ENCODE measurements around the gene PGBD5. TPM values are rescaled to one million over a fixed set of nuclear protein-coding genes. Genes with fewer than 3 reads are reported as not detected.
A peak's percentile ranks its signal among the peaks of the same experiment; 100 is the strongest.

The PGBD5 gene
- total RNA-seq, 3 donors from 2014 or later (not counting 1 experiment from before 2014, with no cell fraction given) = 0.02 to 0.90 TPM; not detected in 1

DNA sequence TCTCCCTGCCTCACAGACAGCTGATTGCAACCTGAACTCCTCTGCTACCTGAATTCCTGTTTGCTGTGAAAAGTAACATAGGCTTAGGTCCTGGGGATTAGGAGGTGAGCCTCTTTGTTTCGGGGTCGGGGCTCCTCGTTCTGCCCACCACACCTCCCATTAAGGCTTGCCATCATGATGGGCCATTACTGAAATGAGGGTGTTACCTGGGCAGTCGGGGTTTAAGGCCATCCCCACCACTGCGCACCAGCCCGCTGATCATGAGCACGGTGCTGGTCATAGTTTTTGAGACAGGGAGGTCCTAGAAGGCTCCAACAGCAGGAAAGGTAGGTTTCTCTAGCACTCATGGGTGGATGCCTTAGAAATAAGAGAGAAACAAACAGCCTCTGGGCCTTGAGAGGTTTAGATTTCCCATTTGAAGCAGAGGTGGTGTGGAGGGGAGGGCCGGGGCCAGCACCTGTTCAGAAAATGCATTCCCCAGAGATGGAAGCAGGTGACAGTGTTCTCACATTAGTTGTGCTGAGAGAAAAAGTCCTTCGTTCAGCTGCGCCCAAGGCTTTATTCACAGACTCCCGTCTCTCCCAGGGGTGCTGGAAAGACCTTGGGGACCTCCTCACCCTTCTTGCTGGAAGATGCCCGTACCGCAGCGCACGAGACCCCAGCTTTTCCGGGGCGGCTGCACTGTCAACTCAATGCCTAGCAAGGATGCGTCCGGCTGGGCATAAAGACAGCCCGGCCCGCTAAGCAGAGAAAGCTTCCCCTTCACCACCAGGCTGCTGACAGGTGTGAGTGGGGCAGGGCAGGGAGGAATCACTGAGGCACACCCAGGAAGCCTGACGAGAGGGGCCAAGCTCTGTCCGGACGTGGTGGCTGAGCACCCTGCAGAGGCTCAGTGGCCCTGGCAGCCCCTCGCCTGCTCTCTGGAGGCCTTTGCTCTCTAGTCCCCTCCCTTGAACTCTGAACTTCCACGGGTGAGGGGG, 125.5 kb downstream of the PGBD5 start:
- Histone ChIP-seq H3K27ac (ENCODE audit: low read length) (no peak overlapping the region), H3K9me3 (ENCODE audit: control insufficient read depth, insufficient read depth, low read length) (no peaks in the 10 kb centered on the region), H3K27me3 (ENCODE audit: control insufficient read depth, insufficient read depth, low read length) (no peaks in the 10 kb centered on the region), H3K4me3 (ENCODE audit: low read length) (no peak overlapping the region), H3K36me3 (ENCODE audit: control insufficient read depth, insufficient read depth, low read length) (no peaks in the 10 kb centered on the region), H3K4me1 (ENCODE audit: control insufficient read depth, insufficient read depth, low read length) (no peaks in the 10 kb centered on the region)
- no peak overlapping the region for H3K27ac Mint-ChIP-seq
- H3K36me3 Mint-ChIP-seq = no peaks in the 10 kb centered on the region
- peaks cover 0 to 4% of the 10 kb centered on the region in 2 donors for H3K27me3 Mint-ChIP-seq (ENCODE audit: low read depth in 2 of 2)
- no peak overlapping the region for H3K4me3 Mint-ChIP-seq
- no peaks in the 10 kb centered on the region for H3K4me1 Mint-ChIP-seq
- ATAC-seq (peak in 1 of 3 donors; percentile 32), DNase-seq (no peak)
- intact Hi-C loops (cut with micrococcal nuclease) = no loop called here
- no peaks in the 10 kb centered on the region for H3K9me3 Mint-ChIP-seq
- WGBS (ENCODE audit: insufficient coverage) = 76% methylated on average over 25 of the region's 26 CpGs
- TF ChIP-seq, protein P1, sequence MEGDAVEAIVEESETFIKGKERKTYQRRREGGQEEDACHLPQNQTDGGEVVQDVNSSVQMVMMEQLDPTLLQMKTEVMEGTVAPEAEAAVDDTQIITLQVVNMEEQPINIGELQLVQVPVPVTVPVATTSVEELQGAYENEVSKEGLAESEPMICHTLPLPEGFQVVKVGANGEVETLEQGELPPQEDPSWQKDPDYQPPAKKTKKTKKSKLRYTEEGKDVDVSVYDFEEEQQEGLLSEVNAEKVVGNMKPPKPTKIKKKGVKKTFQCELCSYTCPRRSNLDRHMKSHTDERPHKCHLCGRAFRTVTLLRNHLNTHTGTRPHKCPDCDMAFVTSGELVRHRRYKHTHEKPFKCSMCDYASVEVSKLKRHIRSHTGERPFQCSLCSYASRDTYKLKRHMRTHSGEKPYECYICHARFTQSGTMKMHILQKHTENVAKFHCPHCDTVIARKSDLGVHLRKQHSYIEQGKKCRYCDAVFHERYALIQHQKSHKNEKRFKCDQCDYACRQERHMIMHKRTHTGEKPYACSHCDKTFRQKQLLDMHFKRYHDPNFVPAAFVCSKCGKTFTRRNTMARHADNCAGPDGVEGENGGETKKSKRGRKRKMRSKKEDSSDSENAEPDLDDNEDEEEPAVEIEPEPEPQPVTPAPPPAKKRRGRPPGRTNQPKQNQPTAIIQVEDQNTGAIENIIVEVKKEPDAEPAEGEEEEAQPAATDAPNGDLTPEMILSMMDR (IDR thresholded peaks at IDR 0.05) = no peak

GRCh38 chr1:230299191-230300006, 126.7 kb downstream of the PGBD5 start:
- 71% methylated on average over 15 of the region's 15 CpGs for WGBS (ENCODE audit: insufficient coverage)
- Histone ChIP-seq H3K4me1 (ENCODE audit: control insufficient read depth, insufficient read depth, low read length) (no peaks in the 10 kb centered on the region), H3K27me3 (ENCODE audit: control insufficient read depth, insufficient read depth, low read length) (no peaks in the 10 kb centered on the region), H3K36me3 (ENCODE audit: control insufficient read depth, insufficient read depth, low read length) (no peaks in the 10 kb centered on the region), H3K4me3 (ENCODE audit: low read length) (no peak overlapping the region), H3K9me3 (ENCODE audit: control insufficient read depth, insufficient read depth, low read length) (no peaks in the 10 kb centered on the region), H3K27ac (ENCODE audit: low read length) (no peak overlapping the region)
- no peaks in the 10 kb centered on the region for H3K36me3 Mint-ChIP-seq
- intact Hi-C loops (cut with micrococcal nuclease) = no loop called here
- DNase-seq (no peak), ATAC-seq (no peak)
- H3K27me3 Mint-ChIP-seq (ENCODE audit: low read depth in 2 of 2) = peaks cover 2 to 16% of the 10 kb centered on the region in 2 donors
- no peaks in the 10 kb centered on the region for H3K4me1 Mint-ChIP-seq
- TF ChIP-seq, protein P1 (IDR thresholded peaks at IDR 0.05) = no peak
- no peaks in the 10 kb centered on the region for H3K9me3 Mint-ChIP-seq
- H3K27ac Mint-ChIP-seq = no peak overlapping the region
- no peak overlapping the region for H3K4me3 Mint-ChIP-seq

DNA sequence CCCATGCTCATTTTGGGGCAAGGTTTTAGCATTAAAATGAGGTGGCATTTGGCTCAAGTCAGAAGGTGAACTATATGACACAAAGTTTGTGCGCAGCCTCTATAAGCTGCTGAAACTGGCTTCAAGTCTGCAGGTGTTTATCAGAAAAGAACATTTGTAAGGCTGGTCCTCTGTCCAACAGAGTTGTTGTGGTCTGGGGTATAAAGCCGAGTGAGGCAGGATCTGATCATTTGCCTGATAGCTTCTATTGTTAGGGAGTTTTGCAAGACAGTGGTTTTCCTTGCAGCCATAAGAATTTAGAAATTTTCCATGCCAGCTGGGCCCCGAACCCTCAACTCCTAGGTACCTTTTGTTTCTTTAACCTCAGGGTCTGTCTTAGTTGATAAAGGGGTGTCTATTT, 130.8 kb downstream of the PGBD5 start:
- H3K4me1 ChIP-seq (ENCODE audit: control insufficient read depth, insufficient read depth, low read length) = peaks cover 13% of the 10 kb centered on the region
- intact Hi-C loops (cut with micrococcal nuclease) = no loop called here
- Mint-ChIP-seq H3K9me3 (no peaks in the 10 kb centered on the region), H3K4me3 (no peak overlapping the region), H3K36me3 (no peaks in the 10 kb centered on the region), H3K27me3 (ENCODE audit: low read depth in 2 of 2) (peaks cover 9 to 32% of the 10 kb centered on the region in 2 donors), H3K27ac (no peak overlapping the region), H3K4me1 (peaks cover 0 to 14% of the 10 kb centered on the region in 2 donors)
- no peaks in the 10 kb centered on the region for H3K27me3 ChIP-seq (ENCODE audit: control insufficient read depth, insufficient read depth, low read length)
- no peak overlapping the region for H3K27ac ChIP-seq (ENCODE audit: low read length)
- ATAC-seq (no peak), DNase-seq (no peak)
- 63% methylated on average over 3 of the region's 3 CpGs for WGBS (ENCODE audit: insufficient coverage)
- TF ChIP-seq, protein P1 (IDR thresholded peaks at IDR 0.05) = no peak
- no peaks in the 10 kb centered on the region for H3K9me3 ChIP-seq (ENCODE audit: control insufficient read depth, insufficient read depth, low read length)
- H3K36me3 ChIP-seq (ENCODE audit: control insufficient read depth, insufficient read depth, low read length) = no peaks in the 10 kb centered on the region
- H3K4me3 ChIP-seq (ENCODE audit: low read length) = no peak overlapping the region
